HG02798 (cell line): ENCODE data around the gene LFNG.
"Not testable (repeated sequence)": the region's sequence is repeated elsewhere in the genome, so short reads cannot be mapped to it uniquely, and the experiment has no call there.

Source experiments
- ATAC-seq: cut with Tn5 transposase; IDR thresholded peaks from one replicate; pipeline ENCODE4 v1.9.1; 2021; ENCODE audit warnings: mild to moderate bottlenecking; ENCODE audit not compliant: unreplicated experiment, poor library complexity

The LFNG gene

DNA sequence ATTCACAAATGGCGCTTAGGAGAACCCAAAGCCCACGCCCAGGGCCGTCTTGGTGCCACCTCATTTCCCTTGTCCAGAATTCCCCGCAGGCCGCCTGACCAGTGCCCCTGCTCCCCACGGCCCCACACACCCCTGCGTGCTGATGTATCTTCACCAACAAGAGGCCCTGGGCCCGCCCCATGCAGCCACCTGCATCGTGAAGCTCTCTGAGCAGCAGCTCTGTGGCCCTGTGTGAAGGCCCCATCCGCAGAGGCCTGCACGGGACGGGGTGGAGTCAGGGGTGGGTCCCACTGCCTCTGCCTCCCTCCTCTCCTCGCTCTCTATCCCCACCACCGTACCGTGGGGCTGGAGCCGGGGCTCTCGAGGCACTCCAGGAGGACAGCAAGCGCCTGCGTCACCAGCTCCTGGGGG, 21.1 kb downstream of the LFNG start:
- ATAC-seq: no peak

DNA sequence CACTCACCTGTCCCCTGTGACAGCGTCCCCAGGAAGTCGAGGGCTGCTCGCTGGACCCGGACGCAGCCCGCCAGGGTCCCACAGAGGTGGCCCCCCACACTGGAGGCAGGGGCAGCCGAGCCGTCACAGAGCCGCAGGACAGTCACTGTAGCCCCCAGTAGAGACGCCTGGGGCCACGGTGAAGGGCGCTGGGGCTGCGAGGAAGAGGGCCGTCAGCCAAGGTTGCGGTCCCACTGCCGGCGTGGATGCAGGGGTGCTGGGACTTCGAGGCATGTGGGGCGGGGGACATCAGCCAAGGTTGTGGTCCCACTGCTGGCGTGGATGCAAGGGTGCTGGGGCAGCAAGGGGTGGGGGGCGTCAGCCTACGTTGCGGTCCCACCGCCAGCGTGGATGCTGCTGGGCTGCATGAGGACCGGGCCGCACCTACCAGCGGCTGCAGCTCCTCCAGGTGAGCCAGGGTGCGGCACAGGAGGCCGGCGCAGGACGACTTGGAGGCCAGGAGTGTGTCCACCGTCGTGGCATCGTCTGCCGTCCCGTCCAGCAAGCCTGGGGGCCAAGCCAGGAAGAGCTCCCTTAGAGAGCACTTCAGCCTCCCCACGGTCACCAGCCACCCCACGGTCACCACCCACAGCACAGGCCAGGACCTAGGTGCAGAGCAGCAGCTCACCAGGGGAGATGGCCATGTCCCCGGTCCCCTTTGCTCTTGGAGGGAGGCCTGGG, 21.9 kb downstream of the LFNG start:
- no peak for ATAC-seq

DNA sequence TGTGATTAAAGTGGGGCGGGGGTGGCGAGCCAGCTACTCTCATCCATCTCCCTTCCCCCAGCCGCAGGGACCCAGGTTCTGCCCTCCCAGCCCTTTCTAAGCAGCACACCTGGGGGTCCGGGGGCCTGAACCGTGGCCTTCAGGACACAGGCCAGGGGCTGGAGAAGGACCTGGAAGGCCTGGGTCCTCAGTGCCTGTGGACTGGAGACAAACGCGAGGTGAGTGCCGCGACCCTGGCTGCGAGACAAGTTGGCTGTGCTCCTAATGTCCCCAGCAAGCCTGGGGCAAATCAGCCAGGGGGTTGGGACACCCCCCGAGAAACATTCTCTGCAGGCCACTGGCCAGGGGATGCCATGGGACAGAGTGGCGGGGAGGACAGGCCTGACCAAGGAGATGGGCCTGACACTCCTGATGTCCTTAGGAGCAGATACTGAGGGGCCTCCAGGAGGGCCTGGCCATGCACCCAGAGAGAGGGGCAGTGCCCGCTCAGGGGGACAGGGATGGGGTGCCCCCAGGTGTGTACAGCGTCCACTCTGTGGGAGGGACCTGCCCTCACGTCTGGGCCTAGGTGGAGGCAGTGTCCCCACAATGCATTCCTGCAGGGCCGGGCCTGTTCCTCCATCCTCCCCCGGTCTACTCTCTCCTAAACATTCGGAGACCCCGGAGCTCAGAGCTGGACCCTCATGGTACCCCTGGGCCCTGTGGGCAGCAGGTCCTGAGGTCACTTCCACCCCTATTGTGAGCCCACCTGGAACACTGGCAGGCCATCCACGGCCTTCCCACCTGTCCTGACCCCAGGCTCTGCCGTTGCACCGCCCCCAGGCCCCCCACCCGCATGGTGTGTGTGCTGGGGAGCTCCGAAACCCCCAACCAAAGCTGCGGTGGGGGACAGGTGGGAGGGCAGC, 22.7 kb downstream of the LFNG start:
- ATAC-seq: no peak

DNA sequence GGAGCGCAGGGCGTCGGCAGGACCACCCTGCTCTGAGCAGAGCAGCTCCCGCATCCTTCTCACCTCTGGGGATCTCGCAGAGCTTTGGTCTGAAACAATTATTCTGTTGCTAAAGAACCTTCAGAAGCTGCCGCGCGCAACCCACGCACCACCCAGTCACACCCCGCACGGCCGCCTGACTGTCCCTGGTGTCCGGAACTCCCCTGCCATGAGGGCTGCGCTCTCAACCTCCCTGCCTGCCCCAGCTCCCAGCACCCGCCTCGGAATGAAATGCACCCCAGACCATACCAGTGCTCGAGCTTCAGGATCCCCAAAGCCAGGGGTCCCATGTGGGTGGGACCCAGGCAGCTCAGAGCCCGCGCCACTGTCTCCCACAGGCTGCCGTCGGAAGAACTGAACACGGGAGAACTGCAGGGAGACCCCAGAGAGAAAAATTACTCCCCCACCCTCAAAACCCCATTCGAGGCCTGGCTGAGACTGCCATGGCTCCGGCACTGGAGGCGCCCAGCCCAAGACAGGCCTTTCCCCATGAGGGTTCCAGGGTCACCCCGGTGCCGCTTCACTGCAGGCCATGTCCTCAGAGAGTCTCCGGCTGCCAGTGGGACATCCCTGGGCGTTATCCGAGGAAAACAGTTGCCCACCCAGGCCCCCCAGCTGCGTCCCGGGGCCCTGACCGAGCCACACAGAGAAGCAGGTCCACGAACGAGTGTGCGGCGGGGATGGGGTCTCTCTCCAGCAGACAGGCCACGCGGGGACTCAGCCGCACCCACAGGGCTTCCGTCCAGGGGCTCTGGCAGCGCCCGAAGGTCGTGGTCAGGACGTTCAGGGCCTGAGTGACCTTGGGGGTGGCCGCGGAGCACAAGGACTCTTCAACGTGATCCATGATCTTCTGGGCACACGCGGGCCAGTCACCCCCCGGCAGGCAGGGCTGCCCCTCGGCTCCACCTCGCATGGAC, 23.6 kb downstream of the LFNG start:
- ATAC-seq: no peak

DNA sequence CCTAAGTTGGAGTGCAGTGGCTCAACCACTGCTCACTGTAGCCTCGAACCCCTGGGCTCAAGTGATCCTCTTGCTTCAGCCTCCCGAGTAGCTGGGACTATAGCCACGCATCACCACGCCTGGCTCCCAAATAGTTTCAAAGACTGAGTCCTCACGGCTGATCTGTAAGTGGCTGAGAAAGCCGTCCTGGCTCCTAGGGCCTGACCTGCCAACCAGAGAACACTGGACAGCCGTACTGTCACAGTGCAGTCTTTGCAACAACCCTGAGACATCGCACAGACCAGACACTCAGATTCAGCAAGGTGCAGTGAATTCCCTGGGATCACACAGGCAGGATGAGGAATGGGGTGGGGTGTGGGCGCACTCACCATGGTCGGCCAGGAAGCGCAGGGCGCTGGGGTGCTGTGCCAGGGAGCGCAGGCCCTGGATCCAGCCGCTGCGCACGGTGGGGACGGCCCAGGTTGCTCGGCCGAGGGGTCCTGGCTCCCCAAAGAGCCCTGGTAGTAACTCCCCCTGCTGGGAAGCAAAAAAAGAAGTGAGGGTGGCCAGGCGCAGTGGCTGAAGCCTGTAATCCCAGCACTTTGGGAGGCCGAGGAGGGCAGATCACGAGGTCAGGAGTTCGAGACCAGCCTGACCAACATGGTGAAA, 25.1 kb downstream of the LFNG start:
- no peak for ATAC-seq

DNA sequence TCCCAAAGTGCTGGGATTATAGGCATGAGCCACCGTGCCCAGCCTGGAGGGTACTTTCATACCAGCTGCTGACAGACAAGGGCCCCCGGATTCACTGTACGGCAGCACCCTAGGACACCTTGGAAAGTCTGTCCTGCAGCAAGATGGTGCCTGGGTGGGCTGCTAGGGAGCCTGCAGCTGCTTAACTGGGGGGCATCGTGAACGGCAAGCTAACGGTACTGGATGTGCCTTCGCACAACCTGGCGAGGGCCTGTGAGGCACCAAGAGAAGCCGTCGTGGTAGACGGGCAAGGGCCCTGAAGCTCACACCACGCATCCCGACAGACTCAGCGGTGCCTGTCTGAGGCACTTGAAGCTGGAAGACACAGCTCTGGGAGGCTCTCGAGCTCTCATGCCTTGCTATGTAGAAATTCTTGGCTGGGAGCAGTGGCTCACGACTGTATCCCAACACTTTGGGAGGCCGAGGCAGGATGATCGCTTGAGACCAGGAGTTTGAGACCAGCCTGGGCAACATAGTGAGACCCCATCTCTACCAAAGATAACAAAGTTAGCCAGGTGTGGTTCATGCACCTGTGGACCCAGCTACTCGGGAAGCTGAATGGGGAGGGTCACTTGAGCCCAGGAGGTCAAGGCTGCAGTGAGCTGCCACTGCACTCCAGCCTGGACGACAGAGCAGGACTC, 26.3 kb downstream of the LFNG start:
- ATAC-seq: no peak

DNA sequence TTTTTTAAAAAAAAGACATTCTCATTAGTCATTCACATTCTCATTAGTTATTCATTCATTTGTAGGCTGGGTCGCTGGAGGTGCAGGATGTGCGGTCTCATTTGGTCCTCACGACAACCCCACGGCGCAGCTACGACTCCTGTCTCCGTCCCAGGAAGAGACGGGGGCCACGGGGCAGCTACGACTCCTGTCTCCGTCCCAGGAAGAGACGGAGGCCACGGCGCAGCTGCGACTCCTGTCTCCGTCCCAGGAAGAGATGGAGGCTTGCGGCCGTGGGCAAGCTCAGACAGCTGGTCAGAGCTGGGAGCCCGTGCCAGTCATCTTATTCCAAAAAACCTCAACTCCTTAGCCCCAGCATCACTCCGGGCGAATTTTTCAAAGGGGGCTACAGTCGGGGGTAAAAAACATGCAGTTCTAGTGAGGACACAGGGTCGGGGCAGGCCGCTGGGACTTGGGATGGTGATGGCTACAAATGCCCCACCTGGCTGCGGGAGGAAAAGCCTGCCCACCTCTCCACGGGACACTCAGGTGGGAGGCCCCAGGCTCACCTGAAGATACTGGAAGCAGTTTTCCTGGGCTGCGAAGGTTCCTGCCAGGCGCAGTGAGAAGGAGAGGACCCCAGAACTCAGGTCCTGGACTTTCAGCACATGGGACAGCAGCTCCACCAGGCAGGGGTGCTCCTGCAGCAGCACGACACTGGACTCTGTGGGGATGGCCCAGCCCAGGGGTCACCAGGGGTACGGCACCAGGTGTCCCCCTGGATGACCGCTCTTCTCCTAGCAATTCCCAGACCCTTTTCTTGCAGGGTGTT, 27.4 kb downstream of the LFNG start:
- no peak for ATAC-seq

DNA sequence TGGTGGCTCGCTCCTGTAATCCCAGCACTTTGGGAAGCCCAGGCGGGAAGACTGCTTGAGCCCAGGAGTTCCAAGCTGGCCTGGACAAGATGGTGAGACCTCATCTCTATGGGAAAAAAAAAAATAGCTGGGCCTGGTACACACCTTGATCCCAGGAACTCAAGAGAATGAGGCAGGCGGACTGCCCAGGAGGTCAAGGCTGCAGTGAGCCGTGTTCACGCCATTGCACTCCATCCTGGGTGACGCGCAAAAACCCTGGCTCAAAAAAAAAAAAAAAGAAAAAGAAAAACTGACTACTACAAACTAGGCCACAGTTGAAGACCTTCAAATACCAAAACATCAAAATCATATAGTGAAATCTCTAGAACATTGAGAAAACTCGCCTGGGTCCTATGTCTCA, 31.8 kb downstream of the LFNG start:
- no peak for ATAC-seq

DNA sequence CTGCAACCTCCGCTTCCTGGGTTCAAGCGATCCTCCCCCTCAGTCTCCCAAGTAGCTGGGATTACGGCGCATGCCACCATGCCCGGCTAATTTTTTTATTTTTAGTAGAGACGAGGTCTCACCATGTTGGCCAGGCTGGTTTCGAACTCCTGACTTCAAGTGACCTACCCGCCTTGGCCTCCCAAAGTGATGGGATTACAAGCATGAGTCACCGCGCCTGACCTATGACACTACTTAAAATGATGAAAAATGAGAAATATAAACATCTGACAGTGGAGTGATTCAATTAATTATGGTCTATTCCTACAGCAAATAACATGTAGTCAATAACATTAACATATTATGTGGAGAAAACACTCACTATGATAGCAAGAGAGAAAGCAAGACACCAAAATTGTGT, 33.5 kb downstream of the LFNG start:
- no peak for ATAC-seq

DNA sequence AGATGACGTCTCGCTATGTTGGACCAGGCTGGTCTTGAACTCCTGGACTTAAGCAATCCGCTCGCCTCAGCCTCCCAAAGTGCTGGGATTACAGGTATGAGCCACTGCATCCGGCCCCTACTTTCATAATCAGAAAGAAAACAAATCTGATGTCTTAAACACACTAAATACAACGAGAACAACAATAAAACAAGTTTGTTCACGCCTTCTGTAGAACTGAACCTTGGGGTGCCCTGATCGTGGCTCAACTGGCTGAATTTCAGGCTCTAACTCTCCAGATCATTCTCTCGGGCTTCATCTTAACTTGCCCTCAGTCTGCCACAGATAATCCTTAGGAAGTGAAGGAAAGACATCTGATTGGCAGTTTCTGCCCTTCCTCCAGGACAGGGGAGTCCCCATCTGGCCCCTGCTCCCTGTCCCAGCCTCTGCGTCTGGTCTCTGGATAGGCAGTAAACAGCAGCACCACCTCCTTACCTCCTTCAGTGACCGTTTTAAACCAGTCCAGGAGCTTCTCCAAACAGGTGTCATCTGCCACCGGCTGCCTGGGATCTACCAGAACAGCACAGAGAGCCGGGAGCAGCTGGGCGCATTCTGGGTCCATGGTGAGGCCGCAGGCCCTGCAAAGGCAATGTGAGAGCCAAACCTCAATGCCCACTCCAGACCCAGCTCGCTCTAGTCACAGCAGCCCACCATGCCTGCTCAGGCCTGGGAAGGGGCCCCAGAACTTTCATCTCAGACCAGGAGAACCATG, 34.4 kb downstream of the LFNG start:
- ATAC-seq: no peak

DNA sequence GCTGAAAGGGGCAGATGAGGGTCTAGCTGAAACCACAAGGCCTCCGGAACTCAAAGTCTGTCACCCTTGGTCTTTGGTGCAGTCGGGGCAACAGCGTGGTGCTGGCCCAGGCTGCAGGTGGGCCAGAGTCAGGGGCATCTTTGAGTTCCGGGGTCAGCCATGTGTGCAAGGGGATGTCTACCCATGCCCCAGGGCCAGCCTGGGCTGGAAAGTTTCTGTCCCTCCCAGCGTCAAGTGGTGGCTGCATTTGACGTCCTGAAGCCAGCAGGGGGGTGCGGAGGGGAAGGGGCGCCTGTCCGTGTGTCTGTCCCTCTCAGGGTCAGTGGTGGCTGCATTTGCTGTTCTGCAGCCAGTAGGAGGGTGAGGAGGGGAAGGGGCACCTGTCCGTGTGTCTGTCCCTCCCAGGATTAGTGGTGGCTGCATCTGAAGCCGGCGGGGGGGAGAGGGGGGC, 35.1 kb downstream of the LFNG start:
- no peak for ATAC-seq

DNA sequence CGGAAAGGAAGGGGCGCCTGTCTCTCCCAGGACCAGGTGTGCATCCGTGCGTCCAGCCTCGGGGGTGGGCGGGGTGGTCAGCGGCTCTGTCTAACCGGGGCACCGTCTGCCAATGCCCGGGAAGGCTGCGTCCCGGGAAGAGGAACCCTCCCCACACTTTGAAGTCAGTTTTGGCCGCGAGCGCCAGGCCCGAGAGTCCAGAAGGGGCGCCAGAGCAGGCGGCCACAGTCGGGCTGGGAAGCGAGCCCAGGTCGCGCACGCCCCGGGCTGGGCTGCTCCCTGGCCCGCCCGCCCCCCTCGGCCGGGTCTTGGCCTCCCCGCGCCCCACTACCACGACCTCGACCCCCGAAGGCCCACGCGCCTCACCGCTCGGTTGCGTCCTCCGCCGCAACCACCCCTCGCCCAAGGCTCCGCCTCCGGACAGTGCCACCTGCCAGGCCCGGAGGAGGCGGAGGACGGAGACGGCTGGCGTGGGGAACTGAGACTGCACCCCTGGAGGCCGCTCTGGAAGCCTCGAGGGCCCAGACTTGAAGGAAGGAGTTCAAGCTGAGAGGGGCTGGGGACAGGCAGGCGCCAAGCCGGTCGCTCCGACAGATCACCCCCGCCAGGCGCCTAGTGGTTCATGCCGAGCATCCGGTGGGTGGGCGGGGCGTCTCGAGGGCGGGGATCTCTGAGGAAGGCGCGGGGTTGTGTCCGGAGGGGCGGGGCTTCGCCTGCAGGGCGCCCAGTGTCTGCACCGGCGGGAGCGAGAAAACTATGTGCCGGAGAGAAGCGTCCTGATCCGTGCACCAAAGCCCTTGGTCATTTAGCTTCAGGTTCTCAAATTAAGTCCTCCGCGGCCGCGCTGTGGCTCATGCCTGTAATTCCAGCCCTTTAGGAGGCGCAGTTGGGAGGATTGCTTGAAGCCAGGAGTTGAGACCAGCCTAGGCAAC, 35.8 kb downstream of the LFNG start, which contains the start of gene BRAT1:
Gene BRAT1 (minus strand): TSS at position 404 of the 932 bp plus-strand sequence. CDS start 1,093 bp downstream, outside the sequence.
- peak; percentile 77 for ATAC-seq

DNA sequence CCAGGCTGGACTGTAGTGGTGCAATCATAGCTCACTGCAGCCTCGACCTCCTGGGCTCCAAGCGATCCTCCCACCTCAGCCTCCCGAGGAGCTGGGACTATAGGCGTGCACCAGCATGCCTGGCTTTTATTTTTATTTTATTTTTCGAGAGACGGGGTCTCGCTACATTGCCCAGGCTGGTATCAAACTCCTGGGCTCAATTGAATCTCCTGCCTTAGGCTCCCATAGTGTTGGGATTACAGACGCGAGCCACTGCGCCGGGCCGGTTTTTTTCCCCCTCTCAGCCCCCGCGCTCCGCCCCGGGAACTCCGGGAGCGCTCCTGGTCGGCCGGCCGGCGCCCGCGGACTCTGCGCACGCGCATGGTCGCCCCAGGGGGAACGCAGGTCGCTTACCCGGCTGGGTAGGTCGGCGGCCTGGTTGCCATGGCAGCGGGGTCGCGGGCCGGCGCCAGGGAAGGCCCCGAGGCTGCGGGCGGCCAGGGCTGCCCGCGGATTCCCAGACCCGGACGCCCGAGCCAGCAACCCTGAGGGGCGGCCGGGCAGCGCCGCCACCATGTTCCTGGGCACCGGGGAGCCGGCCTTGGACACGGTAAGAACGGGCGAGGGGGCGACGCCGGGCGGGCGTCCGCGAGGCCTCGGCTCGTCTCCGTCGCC, 39.2 kb downstream of the LFNG start, which contains the start of gene IQCE:
Gene IQCE (plus strand): TSS at position 351 of the 654 bp plus-strand sequence. CDS start 203 bp downstream, at position 554.
- peak; percentile 68 for ATAC-seq

DNA sequence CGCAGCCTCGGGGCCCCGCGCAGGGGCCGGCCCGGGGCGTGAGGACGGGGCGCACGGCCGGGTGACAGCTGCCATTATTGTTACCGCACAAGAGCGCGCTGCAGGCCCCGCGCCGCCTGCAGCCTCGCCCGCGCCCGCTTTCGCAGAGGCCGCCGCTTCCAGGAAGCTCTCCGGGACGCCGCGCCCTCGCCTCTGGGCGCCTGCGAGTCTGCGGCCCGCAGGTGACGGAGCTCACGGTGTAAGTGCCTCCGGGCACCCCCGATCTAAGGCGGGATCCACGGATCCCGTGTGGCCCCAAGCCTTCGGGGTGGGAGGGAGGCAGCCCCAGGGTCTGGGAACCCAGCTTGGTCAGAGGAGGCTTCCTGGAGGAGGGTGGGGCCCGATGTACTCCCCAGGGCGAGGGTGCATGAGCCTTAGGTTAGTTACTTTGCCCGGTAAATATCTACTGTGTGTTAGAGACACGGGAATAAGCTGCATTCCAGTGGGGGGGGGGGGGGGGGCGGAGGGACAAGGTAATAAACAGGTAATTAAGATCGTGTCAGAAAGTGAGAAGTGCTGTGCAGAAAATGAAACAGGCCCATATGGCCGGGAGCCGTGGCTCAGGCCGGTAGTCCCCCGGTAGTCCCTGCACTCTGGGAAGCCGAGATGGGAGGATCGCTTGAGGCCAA, 39.8 kb downstream of the LFNG start:
- ATAC-seq: peak; percentile 8

DNA sequence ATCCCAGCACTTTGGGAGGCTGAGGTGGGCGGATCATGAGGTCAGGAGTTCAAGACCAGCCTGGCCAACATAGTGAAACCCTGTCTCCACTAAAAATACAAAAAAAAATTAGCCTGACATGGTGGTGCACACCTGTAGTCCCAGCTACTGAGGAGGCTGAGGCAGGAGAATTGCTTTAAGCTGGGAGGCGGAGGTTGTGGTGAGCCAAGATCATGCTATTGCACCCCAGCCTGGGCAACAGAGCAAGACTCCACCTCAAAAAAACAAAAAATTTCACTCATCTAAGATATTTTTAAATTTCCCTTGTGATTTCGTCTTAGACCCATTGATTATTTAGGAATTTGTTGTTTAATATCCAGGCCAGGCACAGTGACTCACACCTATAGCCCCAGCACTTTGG, 44.4 kb downstream of the LFNG start:
- ATAC-seq: not testable (repeated sequence)
